Endometrial microvascular endothelial cells (primary cell): ENCODE data around the gene DNAJB13. TPM values are rescaled to one million over a fixed set of nuclear protein-coding genes. Genes with fewer than 3 reads are reported as not detected.

ENCODE experiments used
- in situ Hi-C: cut with HindIII; loops from 2 replicates; pipeline ENCODE4 v1.10.0; 2017; ENCODE audit warnings: low sequenced_read_pairs, low pct_unique_long_range_greater_than_20kb; ENCODE audit errors: inconsistent ontology term
- total RNA-seq: library from RNA; depleted of rRNA; stranded (reverse); fragments of >200 nt; gene quantifications from one replicate; pipeline ENCODE4 v1.2.3, GENCODE V29; 2015; ENCODE audit errors: inconsistent ontology term

Gene DNAJB13
- total RNA-seq, 1 donor from 2014 or later: not detected

DNA sequence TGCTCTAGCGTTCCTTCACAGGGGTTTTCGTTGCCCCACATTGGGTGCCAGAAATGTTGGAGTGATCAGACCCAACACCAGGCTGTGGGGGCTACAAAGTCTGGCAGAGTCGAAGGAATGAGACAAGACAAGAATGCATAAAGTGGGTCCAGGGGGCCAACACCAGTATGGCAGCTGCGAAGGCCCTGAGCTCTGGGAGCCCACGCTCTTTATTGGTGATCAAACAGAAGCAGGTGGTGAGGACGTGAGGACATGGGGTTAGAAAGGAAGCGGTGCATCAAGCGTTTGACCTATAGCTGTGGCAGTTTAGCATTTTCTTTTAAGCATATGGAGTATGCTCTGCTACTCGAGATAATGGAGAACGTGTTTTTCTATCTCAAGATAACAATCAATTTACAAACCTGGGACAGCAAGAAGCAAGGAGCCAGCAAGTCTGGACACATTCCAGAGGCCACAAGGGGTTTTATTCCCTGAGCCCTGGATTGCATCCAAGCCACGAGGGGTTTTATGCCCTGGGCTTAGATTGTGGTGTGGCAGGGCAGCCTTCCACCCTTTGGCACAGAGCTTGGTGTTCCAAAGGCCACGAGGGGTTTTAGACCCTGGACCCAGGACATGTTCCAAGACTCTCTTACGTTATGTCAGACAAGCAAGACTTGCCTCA is 3.9 kb upstream of the DNAJB13 start:
- in situ Hi-C loops: no loop called here

DNA sequence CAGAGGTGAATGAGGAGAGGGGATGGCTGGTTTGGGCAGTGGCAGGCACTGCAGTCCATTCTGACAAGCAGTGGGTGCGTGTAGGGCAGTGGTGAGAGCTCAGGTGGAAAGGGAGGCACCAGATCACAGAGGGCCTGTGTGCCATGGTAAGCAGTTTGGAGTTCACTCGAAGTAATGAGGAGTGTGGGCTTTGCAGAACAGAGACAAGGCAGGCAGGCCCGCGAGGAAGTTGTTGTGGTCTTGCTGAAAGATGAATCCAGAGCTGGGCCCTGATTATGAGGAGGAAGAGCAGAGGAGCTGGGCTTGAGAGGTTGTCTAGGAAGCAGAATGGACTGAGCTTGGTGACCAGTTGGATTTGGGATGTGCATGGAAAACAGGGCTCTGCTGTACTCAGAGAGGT is 1.6 kb upstream of the DNAJB13 start:
- in situ Hi-C loops: no loop called here

DNA sequence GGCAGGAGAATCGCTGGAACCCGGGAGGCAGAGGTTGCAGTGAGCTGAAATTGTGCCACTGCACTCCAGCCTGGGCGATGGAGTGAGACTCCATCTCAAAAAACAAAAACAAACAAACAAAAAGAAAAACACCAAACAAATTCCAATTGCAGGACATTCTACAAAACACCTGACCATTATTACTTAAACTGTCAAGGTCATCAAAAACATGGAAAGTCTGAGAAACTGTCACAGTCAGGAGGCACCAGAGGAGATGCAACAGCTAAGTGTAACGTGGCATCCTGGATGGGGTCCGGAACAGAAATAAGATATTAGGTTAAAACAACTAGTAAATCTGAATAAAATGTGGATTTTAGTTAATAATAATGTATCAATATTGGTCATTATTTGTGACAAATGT is 914 bp upstream of the DNAJB13 start:
- in situ Hi-C loops: no loop called here

DNA sequence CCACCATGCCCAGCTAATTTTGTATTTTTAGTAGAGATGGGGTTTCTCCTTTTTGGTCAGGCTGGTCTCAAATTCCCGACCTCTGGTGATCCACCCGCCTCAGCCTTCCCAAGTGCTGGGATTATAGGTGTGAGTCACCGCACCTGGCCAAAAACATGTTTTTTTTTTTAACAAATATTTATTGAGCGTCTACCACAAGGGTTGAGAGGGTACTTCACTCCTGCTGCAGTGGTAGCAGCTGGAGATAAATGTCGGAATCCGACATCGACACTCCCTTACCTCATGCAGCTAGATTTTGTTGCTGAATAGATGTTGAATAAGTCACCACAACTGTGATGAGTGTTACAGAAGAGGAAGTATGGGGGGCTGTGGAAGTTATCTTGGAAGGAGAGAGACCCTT is 971 bp downstream of the DNAJB13 start:
- in situ Hi-C loops: no loop called here

DNA sequence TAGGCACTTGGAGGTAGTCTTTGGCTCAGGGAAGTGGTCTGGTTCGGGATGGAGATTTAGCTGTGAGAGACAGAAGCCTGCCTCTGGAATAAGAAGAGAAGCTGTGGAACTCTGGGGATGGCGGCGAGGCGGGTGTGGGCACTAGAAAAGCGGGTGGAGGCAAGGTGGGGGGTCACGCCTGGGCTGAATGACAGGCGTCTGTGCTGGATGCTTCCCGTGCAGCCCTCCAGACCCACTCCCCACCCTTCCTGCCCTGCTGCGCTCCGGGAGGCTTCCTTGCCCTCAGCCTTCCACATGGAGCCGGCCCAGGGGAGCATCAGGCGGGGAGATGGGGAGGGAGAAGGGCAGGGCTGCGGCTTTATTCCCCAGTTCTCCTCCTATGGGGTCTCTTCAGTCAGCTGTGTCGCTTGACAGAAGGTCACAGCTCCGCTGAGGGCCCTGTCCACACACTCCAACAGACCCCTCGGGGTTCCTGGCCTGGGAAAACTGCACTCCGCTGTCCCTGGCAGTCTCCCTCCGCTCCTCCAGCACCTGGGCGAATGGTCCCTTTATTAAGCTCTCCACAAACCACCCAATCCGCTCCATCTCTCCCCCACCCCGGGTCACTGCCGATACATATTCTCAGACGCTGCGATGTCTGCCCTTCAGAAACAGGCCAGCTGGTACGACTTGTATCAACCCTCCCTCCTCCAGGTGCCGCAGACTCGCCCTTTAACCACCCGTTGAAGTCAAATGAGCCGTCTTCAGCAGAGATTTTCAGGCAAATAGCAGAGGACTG is 6.2 kb downstream of the DNAJB13 start:
- in situ Hi-C loops: no loop called here

DNA sequence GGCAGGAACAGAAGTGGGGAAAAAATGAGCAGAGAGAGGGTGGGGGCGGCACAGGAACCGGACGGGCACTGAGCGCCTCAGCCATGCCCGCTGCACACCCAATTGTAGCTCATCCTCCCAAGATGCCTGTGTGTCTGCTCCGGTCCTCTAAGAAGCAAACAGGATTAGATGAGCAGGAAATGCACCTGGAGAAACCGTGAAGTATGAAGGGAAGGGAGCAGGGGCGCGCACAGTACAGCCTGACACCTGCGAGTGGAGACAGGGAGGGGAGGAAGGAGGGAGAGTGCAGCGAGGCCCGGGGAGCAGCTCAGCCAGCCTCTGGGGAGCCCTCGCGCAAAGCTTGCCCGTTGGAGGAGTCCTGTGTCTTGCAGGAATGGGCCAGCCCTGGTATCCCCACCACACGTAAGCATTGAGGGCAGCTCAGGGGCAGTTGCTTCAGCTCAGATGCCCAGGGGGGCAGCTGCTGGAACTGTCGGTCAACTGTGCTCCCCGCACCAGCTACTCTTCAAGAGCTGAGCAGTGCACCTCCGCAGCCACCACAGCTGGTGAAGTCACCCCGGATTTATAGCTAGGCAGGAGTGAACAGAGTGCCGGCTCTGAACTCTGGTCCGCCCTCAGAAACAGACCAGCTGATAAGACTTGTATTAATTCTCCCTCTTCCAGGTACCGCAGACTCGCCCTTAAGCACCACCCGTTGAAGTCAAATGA is 7.0 kb downstream of the DNAJB13 start:
- in situ Hi-C loops: no loop called here

DNA sequence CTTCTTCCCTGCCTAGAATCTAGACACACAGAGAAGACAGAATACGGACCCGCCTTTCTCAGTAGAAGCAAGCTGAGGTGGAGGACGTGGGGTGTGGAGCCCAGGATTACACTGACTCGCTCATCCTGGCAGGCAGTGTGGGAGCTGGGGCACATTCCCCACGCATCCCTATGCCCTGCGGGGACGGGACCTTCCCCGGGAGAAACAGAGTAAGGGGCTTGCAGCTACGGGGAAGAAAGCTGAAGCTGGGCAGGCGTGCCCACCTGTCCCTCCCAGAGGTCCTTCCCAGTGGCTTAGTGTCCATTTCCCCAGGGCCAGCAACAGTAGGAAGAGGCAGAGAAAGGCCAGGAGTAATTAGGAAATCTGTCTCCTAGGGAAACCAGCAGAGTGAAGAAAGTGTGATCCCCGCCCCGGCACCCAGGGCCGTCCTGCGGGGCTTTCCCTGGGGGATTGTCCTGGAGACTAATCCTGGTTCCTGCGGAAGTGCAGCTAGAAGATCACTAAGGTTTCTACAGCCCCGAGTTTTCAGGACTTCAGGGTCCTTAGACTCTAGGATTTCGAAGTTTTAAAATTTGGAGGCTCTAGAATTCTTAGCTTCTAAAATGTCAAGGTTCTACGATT is 7.8 kb downstream of the DNAJB13 start:
- in situ Hi-C loops: no loop called here

DNA sequence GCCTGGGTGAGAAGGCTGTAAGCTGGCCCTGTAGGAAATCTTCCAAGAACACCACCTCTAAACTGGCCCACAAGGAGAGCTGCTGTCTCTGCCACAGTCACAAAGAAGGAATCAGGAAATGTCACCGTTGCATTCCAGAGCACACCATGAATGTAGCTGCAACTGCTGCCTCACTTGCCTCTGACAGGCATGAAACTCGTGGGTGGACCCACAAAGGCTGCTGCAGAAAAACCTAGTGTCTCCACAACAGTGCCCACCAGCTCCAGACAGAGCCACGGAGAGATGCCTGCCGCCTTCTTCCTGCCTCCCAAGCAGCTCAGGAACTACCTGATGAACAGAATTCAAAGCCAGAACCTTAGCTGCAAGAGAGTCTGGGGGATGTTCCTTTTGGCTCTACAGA is 10.5 kb downstream of the DNAJB13 start:
- in situ Hi-C loops: no loop called here

DNA sequence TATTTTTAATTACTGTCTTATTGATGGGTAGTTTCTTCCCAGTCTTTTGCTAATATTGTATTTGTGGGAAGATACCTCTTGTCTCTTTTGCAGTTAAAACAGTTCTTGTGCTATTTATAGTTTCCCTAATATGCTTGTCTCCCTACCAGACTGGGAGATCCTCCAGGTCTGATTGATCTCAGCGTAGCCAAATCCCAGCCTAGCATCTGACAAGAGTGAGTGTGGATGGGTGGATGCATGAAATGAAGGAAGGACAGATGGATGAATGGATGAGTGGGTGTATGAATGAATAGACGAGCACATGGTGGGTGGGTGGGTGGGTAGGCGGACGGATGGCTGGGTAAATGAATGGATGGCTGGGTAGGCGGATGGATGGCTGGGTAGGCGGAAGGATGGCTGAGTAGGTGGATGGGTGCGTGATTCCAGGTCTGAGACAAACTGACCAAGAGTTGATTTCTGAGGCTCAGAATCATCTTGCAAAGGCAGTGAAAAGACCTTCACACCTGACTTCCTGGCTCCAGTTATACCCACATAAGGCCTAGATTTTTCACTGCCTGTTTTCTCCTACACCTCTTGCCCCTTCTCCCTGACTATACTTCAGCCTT is 11.4 kb downstream of the DNAJB13 start:
- in situ Hi-C loops: no loop called here

DNA sequence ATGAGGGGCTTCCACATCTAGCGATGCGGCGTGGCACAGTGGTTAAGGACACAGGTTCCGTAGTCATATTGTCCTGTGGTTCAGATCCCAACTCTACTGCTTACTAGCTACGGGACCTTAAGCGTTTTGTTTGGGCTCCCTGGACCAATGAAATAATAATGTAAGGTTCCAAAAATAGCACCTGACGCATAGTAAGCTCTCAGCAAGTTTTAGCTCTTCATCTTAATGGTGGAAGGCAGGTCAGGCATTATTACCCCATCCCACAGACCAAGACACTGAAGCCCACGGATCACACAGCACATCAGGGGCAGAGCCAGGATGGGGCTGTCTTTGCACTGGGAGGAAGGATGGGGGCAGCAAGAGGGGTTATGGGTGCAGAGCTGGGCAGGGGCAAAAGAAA is 13.0 kb downstream of the DNAJB13 start:
- in situ Hi-C loops: no loop called here

DNA sequence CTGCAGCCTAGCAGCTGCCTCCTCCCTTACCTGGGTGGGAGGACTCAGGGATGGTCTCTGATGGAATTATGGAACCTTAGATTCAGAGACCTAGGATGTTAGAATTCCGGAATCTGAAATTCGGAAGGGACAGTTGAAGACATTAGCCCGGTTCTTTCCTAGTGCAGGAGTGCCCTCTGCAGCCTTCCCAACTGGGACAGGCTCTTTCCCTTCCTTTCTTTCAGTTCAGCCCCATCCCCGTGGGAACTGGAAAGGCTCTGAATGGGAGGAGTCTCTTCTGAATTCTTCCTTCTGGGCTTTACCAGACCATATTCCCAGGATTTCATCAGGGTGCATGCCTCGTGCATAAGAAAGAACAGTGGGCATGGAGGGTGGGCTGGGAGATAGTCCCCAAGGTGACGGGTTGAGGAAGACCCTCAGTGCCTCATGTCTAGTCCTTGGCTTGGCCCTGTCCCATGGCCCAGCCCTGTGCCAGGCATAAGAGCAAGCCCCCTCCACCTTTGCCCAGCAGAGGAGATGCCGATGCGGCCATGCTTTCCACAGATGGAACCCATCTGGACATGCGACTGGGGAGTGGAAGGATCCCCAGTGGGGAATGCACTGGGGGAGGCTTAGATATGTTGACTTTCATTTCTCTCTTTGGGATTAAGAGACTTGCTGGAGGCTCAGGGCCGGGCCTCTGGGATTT is 14.4 kb downstream of the DNAJB13 start:
- in situ Hi-C loops: no loop called here

DNA sequence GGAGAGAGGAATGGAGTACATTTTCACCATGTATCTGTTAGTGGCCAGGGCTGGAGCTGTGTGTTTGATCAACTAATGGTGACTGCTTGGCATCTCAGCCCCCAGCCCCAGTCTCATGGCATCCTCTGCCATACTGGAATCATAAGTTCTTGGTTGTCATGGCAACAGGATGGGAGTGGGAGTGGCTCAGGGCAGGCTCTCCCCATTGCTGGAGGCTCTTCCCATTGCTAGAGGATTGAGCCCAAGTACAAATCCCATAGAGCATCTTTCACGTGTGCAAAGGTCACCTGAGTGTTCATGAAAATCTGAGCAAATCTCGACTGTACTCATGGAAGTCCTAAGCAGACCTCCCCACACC is 14.9 kb downstream of the DNAJB13 start:
- in situ Hi-C loops: no loop called here

DNA sequence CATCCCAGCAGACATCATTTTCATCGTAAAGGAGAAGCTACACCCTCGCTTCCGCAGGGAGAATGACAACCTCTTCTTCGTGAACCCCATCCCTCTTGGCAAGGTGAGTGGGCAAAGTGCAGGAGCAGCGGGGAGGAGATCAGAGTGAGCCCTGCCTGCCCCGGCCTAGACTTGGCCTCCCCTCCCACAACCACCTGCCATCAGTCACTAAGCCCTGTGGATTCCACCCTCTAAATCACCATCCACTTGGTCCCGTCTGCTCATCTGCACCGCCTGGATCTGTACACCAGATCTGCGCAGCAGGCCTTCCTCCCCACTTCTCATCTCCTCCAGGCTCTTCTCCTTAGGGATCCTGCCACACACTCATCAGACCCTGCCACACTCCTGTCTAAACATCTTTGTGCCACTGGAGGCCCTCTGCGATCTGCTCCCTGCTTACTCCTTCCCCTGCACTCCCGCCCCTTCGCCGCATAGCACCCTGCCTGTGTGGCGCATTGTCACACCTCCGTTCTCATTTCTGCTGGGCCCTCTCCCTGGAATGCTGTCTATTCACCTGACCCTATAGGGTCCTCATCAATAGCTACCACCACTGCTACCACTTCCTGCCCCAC is 17.6 kb downstream of the DNAJB13 start:
- in situ Hi-C loops: no loop called here

DNA sequence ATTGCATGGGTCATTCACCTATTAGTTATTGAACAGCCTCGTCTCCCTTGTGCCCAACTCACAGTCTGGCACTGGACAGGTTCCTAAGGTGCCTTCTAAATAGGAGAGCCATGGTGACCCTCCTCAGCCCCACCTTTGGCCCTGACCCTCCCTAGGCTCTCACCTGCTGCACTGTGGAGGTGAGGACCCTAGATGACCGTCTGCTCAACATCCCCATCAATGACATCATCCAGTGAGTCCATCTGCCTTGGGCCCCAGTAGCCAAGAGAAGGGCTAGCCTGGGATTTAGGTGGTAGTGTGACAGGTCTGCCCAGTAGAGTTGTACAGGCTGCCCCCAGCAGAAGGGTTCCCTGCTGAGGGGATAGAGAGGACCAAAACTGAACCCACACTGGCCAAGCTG is 18.3 kb downstream of the DNAJB13 start:
- in situ Hi-C loops: no loop called here

DNA sequence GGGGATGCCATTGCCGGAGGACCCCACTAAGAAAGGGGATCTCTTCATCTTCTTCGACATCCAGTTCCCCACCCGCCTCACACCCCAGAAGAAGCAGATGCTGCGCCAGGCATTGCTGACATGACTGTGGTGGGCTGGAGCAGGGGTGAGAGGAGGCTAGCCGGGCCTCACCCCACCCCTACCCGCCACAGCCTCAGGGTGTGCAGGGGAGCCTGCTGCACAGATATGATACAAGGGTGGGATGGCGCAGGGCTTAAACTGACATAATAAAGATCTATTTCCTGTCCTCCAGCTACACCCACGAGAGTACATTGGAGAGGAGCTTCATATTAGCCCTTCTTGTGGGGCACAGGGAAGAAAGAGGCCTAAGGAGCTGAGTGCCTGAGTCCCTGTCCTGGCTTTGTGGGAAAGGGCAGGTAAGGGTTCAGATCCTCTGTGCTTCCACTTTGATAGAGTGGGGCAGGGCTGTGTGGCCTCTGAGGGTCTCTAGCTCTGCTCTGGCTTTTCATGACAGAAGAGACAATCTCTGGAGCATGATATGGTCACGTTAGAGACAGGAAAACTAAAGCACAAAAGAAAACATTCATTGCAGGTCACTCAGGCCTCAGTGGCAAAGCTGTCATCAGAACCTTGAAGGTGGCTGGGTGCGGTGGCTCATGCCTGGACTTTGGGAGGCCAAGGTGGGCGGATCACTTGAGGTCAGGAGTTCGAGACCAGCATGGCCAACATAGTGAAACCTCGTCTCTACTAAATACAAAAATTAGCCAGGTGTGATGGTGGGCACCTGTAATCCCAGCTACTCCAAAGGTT is 19.4 kb downstream of the DNAJB13 start:
- in situ Hi-C loops: no loop called here

DNA sequence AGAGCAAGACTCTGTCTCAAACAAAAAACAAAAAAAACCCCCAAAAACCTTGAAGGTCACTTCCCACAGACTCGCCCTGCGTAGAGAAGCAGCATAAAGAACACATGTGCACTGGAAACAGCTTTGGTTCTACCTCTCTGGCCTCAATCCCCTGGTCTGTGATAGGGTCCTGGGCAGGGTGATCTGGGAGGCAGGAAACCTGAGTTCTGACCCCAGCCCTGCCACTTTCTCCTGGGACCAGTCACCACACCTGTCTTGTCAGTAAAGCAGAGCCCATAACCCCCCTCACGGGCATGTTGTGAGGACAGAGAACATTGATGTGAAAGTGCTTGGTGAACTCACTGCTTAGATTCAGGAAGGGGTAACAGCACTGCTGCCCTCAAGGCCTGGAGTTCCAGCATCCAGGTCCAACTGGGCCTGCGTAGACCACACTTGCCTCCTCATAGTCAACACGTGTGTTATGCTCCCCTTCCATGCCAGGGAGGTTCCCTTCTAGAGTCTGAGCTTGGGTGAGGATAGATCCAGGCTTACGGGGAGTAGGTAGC is 20.4 kb downstream of the DNAJB13 start:
- in situ Hi-C loops: no loop called here

DNA sequence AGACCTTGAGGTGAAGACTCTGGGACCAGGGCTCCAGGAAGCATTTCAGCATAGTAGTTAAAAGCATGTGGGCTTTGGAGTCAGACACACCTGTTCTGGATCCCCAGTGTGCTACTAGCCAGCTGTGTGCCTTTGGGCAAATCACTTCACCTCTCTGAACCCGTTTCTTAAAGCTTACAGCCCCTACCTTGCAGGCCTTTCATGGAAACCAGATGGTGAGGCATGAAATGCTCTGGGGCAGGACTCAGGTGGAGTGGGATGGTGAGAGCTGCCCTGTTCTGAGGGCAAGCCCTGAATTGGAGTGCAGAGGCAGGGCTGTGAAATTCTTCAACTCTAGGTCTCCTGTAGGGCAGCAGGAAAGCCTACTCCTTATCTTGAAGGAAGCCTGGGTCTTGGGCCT is 21.4 kb downstream of the DNAJB13 start:
- in situ Hi-C loops: no loop called here
